Mesothelial cell of epicardium (in vitro differentiated cells): ENCODE results near the gene BLOC1S1. TPM values are rescaled to one million over a fixed set of nuclear protein-coding genes. Genes with fewer than 3 reads are reported as not detected.
A peak's percentile ranks its signal among the peaks of the same experiment; 100 is the strongest.

Experiments used
- DNase-seq, 2 experiments: peaks; one replicate each; pipeline ENCODE4 v3.0.0; 2021; ENCODE audit warnings: low spot score in 2 of 2; ENCODE audit not compliant: unreplicated experiment in 2 of 2
- H3K27ac Mint-ChIP-seq: 2 replicates; pipeline ENCODE4 v1.8.0; 2021; ENCODE audit warnings: mixed read lengths
- H3K27me3 Mint-ChIP-seq: 2 replicates; pipeline ENCODE4 v1.8.0; 2021; ENCODE audit warnings: low read depth, mixed read lengths
- H3K36me3 Mint-ChIP-seq: 2 replicates; pipeline ENCODE4 v1.8.0; 2021; ENCODE audit warnings: mixed read lengths
- H3K4me1 Mint-ChIP-seq: 2 replicates; pipeline ENCODE4 v1.8.0; 2021; ENCODE audit warnings: mixed read lengths
- H3K4me3 Mint-ChIP-seq: 2 replicates; pipeline ENCODE4 v1.8.0; 2021; ENCODE audit warnings: mild to moderate bottlenecking, moderate library complexity, mixed read lengths
- H3K9me3 Mint-ChIP-seq: 2 replicates; pipeline ENCODE4 v1.8.0; 2021; ENCODE audit warnings: mixed read lengths
- total RNA-seq: library from RNA; stranded (reverse); gene quantifications from 3 replicates; pipeline ENCODE4 v1.2.1, GENCODE V29; 2021
- TF ChIP-seq, protein P1 (sequence below): fragments of 200-600 bp; sonication (generic); IDR thresholded peaks from one replicate; pipeline ENCODE4 v1.5.0; 2021; ENCODE audit warnings: antibody characterized with exemption; ENCODE audit not compliant: unreplicated experiment

BLOC1S1 gene
- total RNA-seq, 1 donor from 2014 or later, result 58.0 TPM

DNA sequence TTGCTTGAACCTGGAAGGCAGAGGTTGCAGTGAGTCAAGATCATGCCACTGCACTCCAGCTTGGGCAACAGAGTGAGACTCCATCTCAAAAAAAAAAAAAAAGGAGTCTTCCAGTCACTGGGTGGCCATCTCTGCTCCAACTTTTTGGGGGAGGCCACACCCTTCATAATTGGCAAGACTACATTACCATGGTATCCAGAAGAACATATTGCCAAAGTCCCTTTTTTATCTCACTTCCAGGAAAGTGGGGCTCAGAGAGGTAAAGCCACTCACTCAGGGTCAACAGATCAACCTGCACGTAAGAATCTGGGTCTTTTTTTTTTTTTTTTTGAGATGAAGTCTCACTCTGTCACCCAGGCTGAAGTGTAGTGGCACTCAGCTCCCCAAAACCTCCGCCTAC lies 18.0 kb downstream of the BLOC1S1 start:
- Mint-ChIP-seq H3K9me3 (no peaks in the 10 kb centered on the region), H3K27me3 (no peaks in the 10 kb centered on the region), H3K36me3 (no peaks in the 10 kb centered on the region), H3K27ac (no peak overlapping the region), H3K4me1 (peaks cover 34% of the 10 kb centered on the region), H3K4me3 (no peak overlapping the region)
- DNase-seq, result no peak
- TF ChIP-seq, protein P1, sequence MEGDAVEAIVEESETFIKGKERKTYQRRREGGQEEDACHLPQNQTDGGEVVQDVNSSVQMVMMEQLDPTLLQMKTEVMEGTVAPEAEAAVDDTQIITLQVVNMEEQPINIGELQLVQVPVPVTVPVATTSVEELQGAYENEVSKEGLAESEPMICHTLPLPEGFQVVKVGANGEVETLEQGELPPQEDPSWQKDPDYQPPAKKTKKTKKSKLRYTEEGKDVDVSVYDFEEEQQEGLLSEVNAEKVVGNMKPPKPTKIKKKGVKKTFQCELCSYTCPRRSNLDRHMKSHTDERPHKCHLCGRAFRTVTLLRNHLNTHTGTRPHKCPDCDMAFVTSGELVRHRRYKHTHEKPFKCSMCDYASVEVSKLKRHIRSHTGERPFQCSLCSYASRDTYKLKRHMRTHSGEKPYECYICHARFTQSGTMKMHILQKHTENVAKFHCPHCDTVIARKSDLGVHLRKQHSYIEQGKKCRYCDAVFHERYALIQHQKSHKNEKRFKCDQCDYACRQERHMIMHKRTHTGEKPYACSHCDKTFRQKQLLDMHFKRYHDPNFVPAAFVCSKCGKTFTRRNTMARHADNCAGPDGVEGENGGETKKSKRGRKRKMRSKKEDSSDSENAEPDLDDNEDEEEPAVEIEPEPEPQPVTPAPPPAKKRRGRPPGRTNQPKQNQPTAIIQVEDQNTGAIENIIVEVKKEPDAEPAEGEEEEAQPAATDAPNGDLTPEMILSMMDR, result no peak

DNA sequence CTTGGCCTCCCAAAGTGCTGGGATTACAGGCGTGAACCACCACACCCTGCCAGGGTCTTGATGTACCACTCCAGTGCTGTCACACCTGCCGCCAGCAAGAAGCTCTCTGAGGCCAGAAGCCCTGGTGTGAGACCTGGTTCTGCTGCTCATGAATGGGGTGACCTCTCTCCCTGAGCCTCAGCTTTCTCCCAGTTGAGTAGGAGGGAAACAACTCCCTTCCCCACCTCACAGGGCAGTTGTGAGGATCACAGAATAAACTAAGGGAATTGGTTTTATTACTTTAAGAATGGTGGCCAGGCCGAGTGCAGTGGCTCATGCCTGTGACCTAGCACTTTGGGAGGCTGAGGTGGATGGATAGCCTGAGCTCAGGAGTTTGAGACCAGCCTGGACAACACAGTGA lies 18.7 kb downstream of the BLOC1S1 start:
- no peaks in the 10 kb centered on the region for H3K27me3 Mint-ChIP-seq
- peaks cover 33% of the 10 kb centered on the region for H3K4me1 Mint-ChIP-seq
- H3K36me3 Mint-ChIP-seq, result no peaks in the 10 kb centered on the region
- H3K27ac Mint-ChIP-seq, result no peak overlapping the region
- no peak overlapping the region for H3K4me3 Mint-ChIP-seq
- DNase-seq, result no peak
- H3K9me3 Mint-ChIP-seq, result no peaks in the 10 kb centered on the region
- TF ChIP-seq, protein P1, result no peak

DNA sequence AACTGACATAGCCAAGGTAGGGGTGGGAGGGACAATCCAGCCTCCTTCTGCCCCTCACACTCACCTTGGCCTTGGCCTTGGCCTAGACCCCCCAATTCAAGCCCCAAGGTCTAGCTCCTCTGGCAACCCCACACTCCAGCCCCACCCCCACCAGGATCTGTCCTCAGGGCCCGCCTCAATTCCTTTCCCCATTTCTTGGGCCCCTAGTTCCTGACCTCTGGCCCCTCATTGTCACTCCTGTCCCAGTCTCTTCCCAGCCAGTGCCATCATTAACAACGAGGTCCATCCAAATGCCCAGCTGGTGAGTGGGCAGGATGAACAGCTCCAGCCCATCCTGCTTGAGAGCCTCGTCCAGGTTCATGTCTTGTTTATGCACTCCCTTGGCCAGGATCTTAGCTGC lies 20.2 kb downstream of the BLOC1S1 start:
- no peak for DNase-seq
- Mint-ChIP-seq H3K36me3 (no peaks in the 10 kb centered on the region), H3K27me3 (no peaks in the 10 kb centered on the region), H3K4me1 (peaks cover 21% of the 10 kb centered on the region), H3K4me3 (no peak overlapping the region), H3K9me3 (no peaks in the 10 kb centered on the region), H3K27ac (no peak overlapping the region)
- TF ChIP-seq, protein P1, result no peak

DNA sequence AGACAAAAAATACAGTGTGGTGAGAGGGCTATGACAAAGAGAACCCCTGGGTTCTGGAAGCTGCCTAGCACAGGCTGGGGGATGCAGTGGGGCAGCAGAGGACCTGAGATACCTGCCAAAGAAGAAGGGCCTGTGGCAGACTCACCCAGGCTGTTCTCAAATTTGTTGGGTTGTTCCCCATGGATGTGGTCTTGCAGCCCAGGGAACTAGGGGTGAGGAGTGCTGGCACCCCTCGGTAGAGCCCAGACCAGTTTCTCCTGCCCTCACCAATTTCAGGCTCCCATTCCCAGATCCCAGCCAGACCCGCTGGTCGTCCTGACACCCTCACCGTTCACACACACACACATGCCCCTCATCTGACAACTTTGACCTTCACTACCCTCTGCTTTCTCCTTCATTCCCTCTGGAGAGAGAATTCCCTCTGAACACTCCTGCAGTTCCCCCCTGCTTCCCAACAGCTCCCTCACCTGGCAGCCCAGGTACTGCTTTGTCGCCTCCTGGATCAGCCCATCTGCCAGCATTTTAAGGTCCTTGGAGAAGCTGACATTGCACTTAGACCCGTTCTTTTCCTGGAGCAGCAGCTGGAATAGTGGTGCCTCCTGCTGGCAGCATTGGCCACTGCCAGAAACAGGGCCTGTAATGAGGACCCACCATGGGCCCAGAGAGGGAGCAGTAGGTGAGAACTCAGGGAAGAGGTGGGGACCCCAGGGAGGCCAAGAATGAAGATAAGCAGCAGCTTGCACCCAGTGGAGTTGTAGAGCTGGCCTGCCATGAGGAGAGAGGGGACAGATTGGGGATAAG lies 21.1 kb downstream of the BLOC1S1 start:
- peak in 1 of 2 experiments; percentile 57 for DNase-seq
- Mint-ChIP-seq H3K27me3 (no peaks in the 10 kb centered on the region), H3K9me3 (no peaks in the 10 kb centered on the region), H3K27ac (peak overlapping the region; percentile 91), H3K4me3 (peak overlapping the region; percentile 75), H3K4me1 (peaks cover 24% of the 10 kb centered on the region), H3K36me3 (no peaks in the 10 kb centered on the region)
- TF ChIP-seq, protein P1, result peak; percentile 67

DNA sequence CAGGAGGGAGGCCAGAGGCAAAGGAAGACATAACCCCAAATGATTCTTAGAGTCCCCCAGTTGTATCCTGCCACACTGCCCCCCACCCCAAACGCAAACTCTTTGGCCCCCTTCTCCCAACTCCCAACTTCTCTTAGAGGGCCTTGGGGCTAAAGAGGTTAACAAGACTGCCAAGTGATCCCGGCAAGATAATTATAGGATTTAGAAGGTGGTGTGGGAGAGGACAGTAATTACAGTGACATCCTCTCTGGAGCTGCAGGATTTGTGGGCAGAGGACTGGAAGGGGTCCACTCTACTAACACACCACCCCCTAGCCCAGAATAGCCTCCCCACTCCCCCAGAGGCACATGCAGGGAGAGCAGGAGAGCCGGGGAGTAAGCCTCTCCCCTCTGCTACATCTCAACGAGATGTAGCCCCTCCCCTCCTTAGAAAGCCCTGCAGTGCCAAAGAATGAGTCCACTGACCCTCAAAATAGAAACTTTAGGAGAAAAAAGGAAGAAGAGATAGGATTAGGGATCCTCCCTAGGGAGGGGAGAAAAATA lies 21.8 kb downstream of the BLOC1S1 start:
- Mint-ChIP-seq H3K4me3 (peak overlapping the region; percentile 75), H3K36me3 (no peaks in the 10 kb centered on the region), H3K9me3 (no peaks in the 10 kb centered on the region), H3K27me3 (no peaks in the 10 kb centered on the region), H3K4me1 (peaks cover 30% of the 10 kb centered on the region), H3K27ac (peak overlapping the region; percentile 91)
- TF ChIP-seq, protein P1, result no peak
- no peak for DNase-seq
